ENCODE data around the gene CHST13. TPM values are rescaled to one million over a fixed set of nuclear protein-coding genes. Genes with fewer than 3 reads are reported as not detected.

The CHST13 gene
- total and polyA plus RNA-seq, 4 donors = 0.33 to 0.55 TPM; not detected in 2

DNA sequence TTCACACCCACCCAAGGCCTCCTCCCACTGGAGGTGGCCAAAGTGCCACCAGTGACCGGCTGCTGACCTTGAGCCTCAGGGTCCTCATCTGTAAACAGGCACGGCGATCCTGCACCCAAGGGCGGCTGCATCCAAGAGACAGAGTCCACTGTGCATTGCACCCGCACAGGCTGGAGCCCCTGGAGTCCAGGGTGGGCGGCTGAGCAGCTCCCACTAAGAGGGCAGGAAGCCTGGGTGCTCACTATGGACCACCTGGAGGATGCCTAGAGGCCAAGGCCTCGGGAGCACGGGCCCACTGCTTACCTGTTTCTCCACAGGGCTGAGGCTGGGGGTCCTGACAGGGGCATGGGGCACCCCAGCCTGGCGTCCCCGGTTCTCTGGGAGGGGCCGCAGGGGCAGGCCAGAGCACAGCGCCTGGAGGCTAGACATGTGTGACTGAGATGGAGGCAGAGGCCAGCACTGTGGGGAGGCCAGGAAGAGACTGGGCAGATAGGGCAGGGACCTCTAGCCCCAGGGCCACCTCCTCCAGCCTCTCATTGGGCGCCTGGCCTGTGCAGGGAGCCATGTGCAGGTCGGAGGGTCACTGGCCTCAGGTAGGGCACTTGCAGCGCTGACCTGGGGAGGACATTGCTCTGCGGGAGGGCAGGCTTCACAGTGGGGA, 6.5 kb upstream of the CHST13 start, which contains the start of gene UROC1:
TSS of gene UROC1 (minus strand) at position 483 of the 661 bp plus-strand sequence. CDS start at position 429, 54 bp downstream.
- intact Hi-C loops (cut with DNase I) = no loop called here
- peak; percentile 41 to 55 for DNase-seq
- no peak within 1 kb of the TSS for H3K4me3 ChIP-seq (ENCODE audit: low read length in 2 of 2)
- H3K4me1 ChIP-seq (ENCODE audit: control insufficient read depth in 1 of 2, insufficient read depth in 2 of 2, low read length in 2 of 2) = no peaks in the 10 kb centered on the region
- 94 to 95% methylated on average over 16 of the region's 16 CpGs for WGBS, 2 donors
- H3K27ac ChIP-seq (ENCODE audit: low read depth in 1 of 2, low read length in 2 of 2) = no peak within 1 kb of the TSS
- H3K27me3 ChIP-seq (ENCODE audit: control insufficient read depth in 1 of 2, insufficient read depth in 2 of 2, low read length in 1 of 2) = no peaks in the 10 kb centered on the region
- H3K36me3 ChIP-seq (ENCODE audit: control insufficient read depth in 1 of 2, insufficient read depth in 2 of 2, low read length in 1 of 2) = no peaks in the 10 kb centered on the region
- no peaks in the 10 kb centered on the region for H3K9me3 ChIP-seq (ENCODE audit: control insufficient read depth, low read length)
- no peak for ATAC-seq (ENCODE audit: low FRiP score)

GRCh38 chr3:126517986-126518778, 5.8 kb upstream of the CHST13 start:
- Histone ChIP-seq H3K36me3 (ENCODE audit: control insufficient read depth in 1 of 2, insufficient read depth in 2 of 2, low read length in 1 of 2) (no peaks in the 10 kb centered on the region), H3K27me3 (ENCODE audit: control insufficient read depth in 1 of 2, insufficient read depth in 2 of 2, low read length in 1 of 2) (no peaks in the 10 kb centered on the region), H3K4me1 (ENCODE audit: control insufficient read depth in 1 of 2, insufficient read depth in 2 of 2, low read length in 2 of 2) (no peaks in the 10 kb centered on the region), H3K27ac (ENCODE audit: low read depth in 1 of 2, low read length in 2 of 2) (no peak overlapping the region), H3K9me3 (ENCODE audit: control insufficient read depth, low read length) (no peaks in the 10 kb centered on the region), H3K4me3 (ENCODE audit: low read length in 2 of 2) (no peak overlapping the region)
- ATAC-seq (ENCODE audit: low FRiP score) = no peak
- DNase-seq = peak; percentile 41 to 76
- 89% methylated on average over 15 of the region's 15 CpGs for WGBS, 2 donors
- intact Hi-C loops (cut with DNase I) = no loop called here

GRCh38 chr3:126518779-126519177, 5.2 kb upstream of the CHST13 start:
- intact Hi-C loops (cut with DNase I) = no loop called here
- no peak overlapping the region for H3K4me3 ChIP-seq (ENCODE audit: low read length in 2 of 2)
- 75 to 79% methylated on average over 4 of the region's 4 CpGs for WGBS, 2 donors
- H3K27me3 ChIP-seq (ENCODE audit: control insufficient read depth in 1 of 2, insufficient read depth in 2 of 2, low read length in 1 of 2) = no peaks in the 10 kb centered on the region
- no peaks in the 10 kb centered on the region for H3K4me1 ChIP-seq (ENCODE audit: control insufficient read depth in 1 of 2, insufficient read depth in 2 of 2, low read length in 2 of 2)
- H3K27ac ChIP-seq (ENCODE audit: low read depth in 1 of 2, low read length in 2 of 2) = no peak overlapping the region
- peak in 1 of 2 donors; percentile 2 for DNase-seq
- no peak for ATAC-seq (ENCODE audit: low FRiP score)
- H3K9me3 ChIP-seq (ENCODE audit: control insufficient read depth, low read length) = no peaks in the 10 kb centered on the region
- H3K36me3 ChIP-seq (ENCODE audit: control insufficient read depth in 1 of 2, insufficient read depth in 2 of 2, low read length in 1 of 2) = no peaks in the 10 kb centered on the region

- Histone ChIP-seq H3K4me1 (ENCODE audit: control insufficient read depth in 1 of 2, insufficient read depth in 2 of 2, low read length in 2 of 2) (no peaks in the 10 kb centered on the region), H3K9me3 (ENCODE audit: control insufficient read depth, low read length) (no peaks in the 10 kb centered on the region), H3K4me3 (ENCODE audit: low read length in 2 of 2) (no peak overlapping the region), H3K27ac (ENCODE audit: low read depth in 1 of 2, low read length in 2 of 2) (no peak overlapping the region), H3K27me3 (ENCODE audit: control insufficient read depth in 1 of 2, insufficient read depth in 2 of 2, low read length in 1 of 2) (no peaks in the 10 kb centered on the region), H3K36me3 (ENCODE audit: control insufficient read depth in 1 of 2, insufficient read depth in 2 of 2, low read length in 1 of 2) (no peaks in the 10 kb centered on the region)
- ATAC-seq (ENCODE audit: low FRiP score) (no peak), DNase-seq (peak; percentile 16 to 32)
- intact Hi-C loops (cut with DNase I) = loop anchor here (5.0 to 10.0 kb wide), 2 partner anchors 938 to 1025 kb away; no protein-coding TSS in a partner anchor
- WGBS, 2 donors = 87 to 91% methylated on average over 10 of the region's 10 CpGs
Observed at GRCh38 chr3:126519506-126520455, 4.2 kb upstream of the CHST13 start.

- peak; percentile 44 to 62 for DNase-seq
- 75 to 77% methylated on average over 11 of the region's 11 CpGs for WGBS, 2 donors
Observed at GRCh38 chr3:126521122-126521891, 2.6 kb upstream of the CHST13 start.

GRCh38 chr3:126522363-126522788, 1.6 kb upstream of the CHST13 start:
- Histone ChIP-seq H3K4me1 (ENCODE audit: control insufficient read depth in 1 of 2, insufficient read depth in 2 of 2, low read length in 2 of 2) (no peaks in the 10 kb centered on the region), H3K9me3 (ENCODE audit: control insufficient read depth, low read length) (no peaks in the 10 kb centered on the region), H3K27me3 (ENCODE audit: control insufficient read depth in 1 of 2, insufficient read depth in 2 of 2, low read length in 1 of 2) (no peaks in the 10 kb centered on the region), H3K27ac (ENCODE audit: low read depth in 1 of 2, low read length in 2 of 2) (no peak overlapping the region), H3K36me3 (ENCODE audit: control insufficient read depth in 1 of 2, insufficient read depth in 2 of 2, low read length in 1 of 2) (no peaks in the 10 kb centered on the region), H3K4me3 (ENCODE audit: low read length in 2 of 2) (no peak overlapping the region)
- intact Hi-C loops (cut with DNase I) = loop anchor here (2.0 to 10.0 kb wide), 3 partner anchors 935 to 1024 kb away; no protein-coding TSS in a partner anchor
- 0 to 1% methylated on average over 6 of the region's 6 CpGs for WGBS, 2 donors
- ATAC-seq (ENCODE audit: low FRiP score) (no peak), DNase-seq (peak; percentile 62 to 84)

More at GRCh38 chr3:126521122-126521891, 2.6 kb upstream of the CHST13 start:
- Histone ChIP-seq H3K27me3 (ENCODE audit: control insufficient read depth in 1 of 2, insufficient read depth in 2 of 2, low read length in 1 of 2) (no peaks in the 10 kb centered on the region), H3K4me1 (ENCODE audit: control insufficient read depth in 1 of 2, insufficient read depth in 2 of 2, low read length in 2 of 2) (no peaks in the 10 kb centered on the region), H3K9me3 (ENCODE audit: control insufficient read depth, low read length) (no peaks in the 10 kb centered on the region), H3K4me3 (ENCODE audit: low read length in 2 of 2) (no peak overlapping the region), H3K27ac (ENCODE audit: low read depth in 1 of 2, low read length in 2 of 2) (no peak overlapping the region), H3K36me3 (ENCODE audit: control insufficient read depth in 1 of 2, insufficient read depth in 2 of 2, low read length in 1 of 2) (no peaks in the 10 kb centered on the region)
- ATAC-seq (ENCODE audit: low FRiP score) = no peak
- intact Hi-C loops (cut with DNase I) = loop anchor here (5.0 to 10.0 kb wide), 2 partner anchors 936 to 1023 kb away; no protein-coding TSS in a partner anchor

DNA sequence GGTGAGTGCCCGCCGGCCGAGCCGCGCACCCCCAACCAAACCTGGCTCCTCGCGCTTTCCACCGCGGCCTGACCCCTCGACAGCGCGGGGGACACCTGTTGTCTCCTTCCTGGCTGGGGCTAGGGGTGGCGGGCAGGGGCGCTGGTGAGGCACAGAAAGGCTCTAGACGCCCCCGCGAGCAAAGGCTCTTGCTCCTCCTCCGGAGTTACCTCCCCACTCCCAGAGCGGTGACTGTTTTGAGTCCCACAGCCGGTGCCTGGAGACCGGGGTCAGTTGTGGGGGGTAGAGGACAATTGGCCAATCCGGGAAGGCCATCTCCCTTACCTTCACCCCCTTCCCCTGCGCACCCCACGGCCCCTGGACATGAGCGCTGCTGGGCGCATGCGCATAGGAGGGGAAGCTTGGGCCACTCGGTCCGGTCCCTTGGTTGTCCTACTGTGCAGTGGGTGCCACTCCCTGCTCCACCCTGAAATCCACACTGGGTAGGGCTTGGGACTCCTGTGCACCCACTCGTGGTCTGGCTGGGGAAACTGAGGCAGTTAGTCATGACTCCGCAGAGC, 554 bp downstream of the CHST13 start:
- WGBS, 2 donors = 10 to 11% methylated on average over 30 to 31 of the region's 31 CpGs
- no peak overlapping the region for H3K27ac ChIP-seq (ENCODE audit: low read depth in 1 of 2, low read length in 2 of 2)
- H3K36me3 ChIP-seq (ENCODE audit: control insufficient read depth in 1 of 2, insufficient read depth in 2 of 2, low read length in 1 of 2) = no peaks in the 10 kb centered on the region
- no peaks in the 10 kb centered on the region for H3K27me3 ChIP-seq (ENCODE audit: control insufficient read depth in 1 of 2, insufficient read depth in 2 of 2, low read length in 1 of 2)
- intact Hi-C loops (cut with DNase I) = loop anchor here (5.0 to 10.0 kb wide), 2 partner anchors 933 to 1020 kb away; no protein-coding TSS in a partner anchor
- no peaks in the 10 kb centered on the region for H3K4me1 ChIP-seq (ENCODE audit: control insufficient read depth in 1 of 2, insufficient read depth in 2 of 2, low read length in 2 of 2)
- no peaks in the 10 kb centered on the region for H3K9me3 ChIP-seq (ENCODE audit: control insufficient read depth, low read length)
- ATAC-seq (ENCODE audit: low FRiP score) (no peak), DNase-seq (peak; percentile 54 to 77)
- peak overlapping the region in 1 of 2 donors; percentile 10 for H3K4me3 ChIP-seq (ENCODE audit: low read length in 2 of 2)
